GM12878 (cell line): ENCODE data around the gene CCR3. TPM values are rescaled to one million over a fixed set of nuclear protein-coding genes. Genes with fewer than 3 reads are reported as not detected.

Experiments used
- ATAC-seq: fragments of 200-7000 bp; cut with Tn5 transposase; 3 replicates; pipeline ENCODE4 v1.9.1; 2020; ENCODE audit warnings: mild to moderate bottlenecking, moderate library complexity
- BruUV-seq: library from RNA; stranded (reverse); fragments of 400-500 nt; replicated peaks from 2 replicates; lab custom pipeline; 2021; lab: Mats Ljungman, UMichigan
- CTCF ChIA-PET: fragments of 300-600 bp; sonication (Branson Sonifier 250); formaldehyde crosslinking; extraction: SDS; loops from one replicate; lab custom pipeline; 2021; ENCODE audit warnings: inconsistent platforms; lab: Yijun Ruan, JAX
- POLR2A ChIA-PET: fragments of 350-600 bp; formaldehyde crosslinking; extraction: SDS; loops from one replicate; lab custom pipeline; 2021; ENCODE audit warnings: inconsistent platforms; lab: Charles Lee
- RAD21 ChIA-PET: fragments of 300-600 bp; sonication (Branson Sonifier 250); formaldehyde crosslinking; loops from one replicate; lab custom pipeline; 2023; ENCODE audit warnings: antibody characterized with exemption; ENCODE audit not compliant: unreplicated experiment; lab: Charles Lee
- SMC1A ChIA-PET: fragments of 300-600 bp; sonication (Branson Sonifier 250); formaldehyde crosslinking; loops from one replicate; lab custom pipeline; 2023; ENCODE audit not compliant: unreplicated experiment, uncharacterized antibody; lab: Charles Lee
- DNase-seq: peaks from one replicate; pipeline ENCODE4 v3.0.0-alpha.2; 2011; ENCODE audit warnings: low read depth, low spot score
- FAIRE-seq: peaks from 3 replicates; lab custom pipeline; 2011; peaks lifted over from hg19 to GRCh38; lab: Jason Lieb, UNC
- H2AFZ ChIP-seq: 2 replicates; pipeline ENCODE4 v1.6.0; 2011; ENCODE audit warnings: low read depth, low read length, control low read depth; ENCODE audit not compliant: control insufficient read depth
- H3K27ac ChIP-seq: 2 replicates; pipeline ENCODE4 v1.5.1; 2011; ENCODE audit warnings: control low read depth; ENCODE audit not compliant: control insufficient read depth, insufficient read depth
- H3K27me3 ChIP-seq, 2 experiments: replicated peaks in 1 of 2; 2 replicates each; pipeline versions ENCODE4 v1.6.0 to v1.6.1; 2011; ENCODE audit warnings: low read length in 1 of 2; ENCODE audit not compliant: control insufficient read depth in 2 of 2, insufficient read depth in 2 of 2
- H3K36me3 ChIP-seq, 2 experiments: 2 replicates each; pipeline ENCODE4 v1.5.1; 2011; ENCODE audit warnings: low read length in 1 of 2; ENCODE audit not compliant: control insufficient read depth in 2 of 2, insufficient read depth in 2 of 2
- H3K4me1 ChIP-seq: 2 replicates; pipeline ENCODE4 v1.6.1; 2011; ENCODE audit warnings: mild to moderate bottlenecking, low read length, moderate library complexity, mixed read lengths; ENCODE audit not compliant: control insufficient read depth, insufficient read depth
- H3K4me2 ChIP-seq: 2 replicates; pipeline ENCODE4 v1.6.0; 2011; ENCODE audit warnings: control low read depth; ENCODE audit not compliant: control insufficient read depth, insufficient read depth
- H3K4me3 ChIP-seq: fragments of 200-600 bp; sonication (generic); 2 replicates; pipeline ENCODE4 v1.5.1; 2016
- H3K79me2 ChIP-seq: 2 replicates; pipeline ENCODE4 v1.6.0; 2011; ENCODE audit warnings: low read length; ENCODE audit not compliant: control insufficient read depth, insufficient read depth
- H3K9ac ChIP-seq: 2 replicates; pipeline ENCODE4 v1.8.0; 2011; ENCODE audit warnings: low read length, control low read depth, mixed read lengths; ENCODE audit not compliant: control insufficient read depth, insufficient read depth
- H3K9me3 ChIP-seq: replicated peaks from 3 replicates; pipeline ENCODE4 v1.5.1; 2011; ENCODE audit warnings: mild to moderate bottlenecking, low read length; ENCODE audit not compliant: control insufficient read depth, insufficient read depth
- H4K20me1 ChIP-seq: 2 replicates; pipeline ENCODE4 v1.6.0; 2011; ENCODE audit not compliant: control insufficient read depth, insufficient read depth
- SMC3 ChIP-seq: IDR thresholded peaks from 2 replicates; pipeline ENCODE4 v1.6.1; 2011; ENCODE audit warnings: low read length, improper control_type of control experiment, borderline replicate concordance
- WGBS: methylation state at CpG from one replicate; pipeline ENCODE4 v1.1.6; 2016; ENCODE audit warnings: low lambda C conversion rate; ENCODE audit not compliant: insufficient replicate concordance, insufficient coverage; ENCODE audit errors: missing lambda C conversion rate; 5-methylcytosine and 5-hydroxymethylcytosine counted together
- in situ Hi-C: fragments of 300-500 bp; cut with MboI; formaldehyde crosslinking; loops from 9 replicates; pipeline ENCODE4 v1.14.3; 2018; ENCODE audit warnings: mixed read lengths
- intact Hi-C: fragments of 100-400 bp; cut with micrococcal nuclease; formaldehyde crosslinking; loops from one replicate; pipeline ENCODE4 v1.14.2; 2022; ENCODE audit not compliant: unreplicated experiment
- polyA plus RNA-seq, 11 experiments: library from polyadenylated mRNA; depleted of rRNA in 4 of 11; unstranded in 6 of 11; stranded (reverse) in 5 of 11; fragments of >200 nt; fragmentation: Nextera tagmentation in 4 of 11; fragmentation: Illumina TruSeq in 1 of 11; extraction: Ambion mirVana in 4 of 11; extraction: Trizol in 1 of 11; gene quantifications; 1 replicate in 1 of 11; 2 replicates in 10 of 11; pipeline versions ENCODE4 v1.2.1 to v1.2.3, GENCODE V29; 2011 to 2016; ENCODE audit warnings: inconsistent platforms in 2 of 11, missing spikeins in 2 of 11, low read depth in 1 of 11
- total RNA-seq, 4 experiments: library from RNA; depleted of rRNA in 3 of 4; stranded (reverse); fragments of >200 nt in 3 of 4; fragmentation: Illumina TruSeq in 1 of 4; extraction: Trizol in 1 of 4; gene quantifications; 2 replicates each; pipeline versions ENCODE4 v1.2.1 to v1.2.3, GENCODE V29; 2013 to 2021
- TF ChIP-seq, protein P1 (sequence below): IDR thresholded peaks from 2 replicates; pipeline ENCODE4 v1.6.1; 2011; ENCODE audit warnings: borderline replicate concordance, low read depth, mild to moderate bottlenecking, moderate library complexity, low read length; ENCODE audit not compliant: insufficient read depth, poor library complexity, severe bottlenecking

The CCR3 gene
- total and polyA plus RNA-seq, 10 of the 15 experiments (the other 5 are each of a cell fraction or from before 2014, with no cell fraction given) = 0.13 to 0.78 (median 0.41) TPM; not detected in 1

DNA sequence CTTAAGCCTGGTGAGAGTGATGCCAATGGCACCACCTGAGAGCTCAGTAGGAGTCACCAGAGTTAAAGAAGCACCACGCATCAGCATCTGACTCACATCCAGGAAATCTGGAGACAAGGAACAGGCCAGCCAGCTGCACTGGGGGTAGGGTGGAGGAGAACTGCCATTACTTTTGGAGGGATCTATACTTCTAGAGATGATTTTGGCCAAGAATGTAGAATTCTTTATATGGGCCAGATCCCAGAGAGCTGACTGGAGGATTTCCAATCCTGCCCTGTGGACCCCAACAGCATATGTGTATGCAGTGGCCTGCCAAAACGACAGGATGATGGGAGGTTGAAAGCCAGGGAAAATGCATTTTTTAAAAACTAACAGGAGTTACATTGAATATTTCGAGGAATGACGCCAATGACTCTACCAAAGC lies 29.8 kb downstream of the CCR3 start:
- SMC1A ChIA-PET = interaction anchor here (0.6 to 6.8 kb wide), 6 partner anchors 14 to 185 kb away, joined by 3 to 137 read pairs (median 3); partner anchors contain the start of gene CCR5
- Histone ChIP-seq H3K27ac (no peak overlapping the region), H3K4me2 (no peak overlapping the region), H2AFZ (no peak overlapping the region), H4K20me1 (no peaks in the 10 kb centered on the region), H3K4me1 (peaks cover 7% of the 10 kb centered on the region; the same call in 1 of the 2 replicates), H3K79me2 (no peaks in the 10 kb centered on the region), H3K9me3 (no peaks in the 10 kb centered on the region; the same call in 2 of the 3 replicates), H3K36me3 (no peaks in the 10 kb centered on the region), H3K9ac (no peak overlapping the region; the same call in 1 of the 2 replicates), H3K4me3 (no peak overlapping the region), H3K27me3 (0 out of 4 replicates have a peak, but pooled peaks cover 0 to 8% of the 10 kb centered on the region in 2 experiments)
- POLR2A ChIA-PET = no interaction called here
- 40% methylated on average over 4 of the region's 4 CpGs for WGBS
- RAD21 ChIA-PET = interaction anchor here (1.1 kb wide), 1 partner anchor 97 kb away, joined by 3 read pairs; no protein-coding TSS in a partner anchor
- in situ Hi-C loops = no loop called here
- BruUV-seq = no TSS peak
- intact Hi-C loops = no loop called here
- no peak for FAIRE-seq
- no peak for ATAC-seq
- no peak for DNase-seq
- CTCF ChIA-PET = interaction anchor here (0.6 to 2.9 kb wide), 4 partner anchors 9 to 753 kb away, joined by 3 to 12 read pairs (median 4); no protein-coding TSS in a partner anchor
- TF ChIP-seq SMC3 = no peak
- TF ChIP-seq, protein P1, sequence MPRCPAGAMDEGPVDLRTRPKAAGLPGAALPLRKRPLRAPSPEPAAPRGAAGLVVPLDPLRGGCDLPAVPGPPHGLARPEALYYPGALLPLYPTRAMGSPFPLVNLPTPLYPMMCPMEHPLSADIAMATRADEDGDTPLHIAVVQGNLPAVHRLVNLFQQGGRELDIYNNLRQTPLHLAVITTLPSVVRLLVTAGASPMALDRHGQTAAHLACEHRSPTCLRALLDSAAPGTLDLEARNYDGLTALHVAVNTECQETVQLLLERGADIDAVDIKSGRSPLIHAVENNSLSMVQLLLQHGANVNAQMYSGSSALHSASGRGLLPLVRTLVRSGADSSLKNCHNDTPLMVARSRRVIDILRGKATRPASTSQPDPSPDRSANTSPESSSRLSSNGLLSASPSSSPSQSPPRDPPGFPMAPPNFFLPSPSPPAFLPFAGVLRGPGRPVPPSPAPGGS = no peak
